ENCODE results near the gene CAMK1D. TPM values are rescaled to one million over a fixed set of nuclear protein-coding genes. Genes with fewer than 3 reads are reported as not detected.
A peak's percentile ranks its signal among the peaks of the same experiment; 100 is the strongest.

The CAMK1D gene
- total RNA-seq, 1 experiment from 2014 or later: 6.0 TPM

- no peaks in the 10 kb centered on the region for H4K20me1 ChIP-seq (ENCODE audit: insufficient read depth)
- H3K4me1 ChIP-seq (replicated peaks; ENCODE audit: insufficient read depth): no peaks in the 10 kb centered on the region
- ChIA-PET POLR2A (ENCODE audit: unreplicated experiment) (no interaction called here), CTCF (no interaction called here)
- TF ChIP-seq EZH2 (IDR thresholded peaks at IDR 0.05; ENCODE audit: low read depth) (no peak), CTCF (conservative IDR thresholded peaks at IDR 0.05) (peak; percentile 43)
- no peaks in the 10 kb centered on the region for H3F3A ChIP-seq (ENCODE audit: insufficient read depth, low read depth)
- H3K79me2 ChIP-seq (ENCODE audit: low read depth): no peaks in the 10 kb centered on the region
- H2AFZ ChIP-seq: no peak overlapping the region
- intact Hi-C loops (cut with micrococcal nuclease; ENCODE audit: unreplicated experiment): no loop called here
- no peak overlapping the region for H3K4me2 ChIP-seq
- no peak overlapping the region for H3K27ac ChIP-seq
- H3K4me3 ChIP-seq: no peak overlapping the region
- H3K9me3 ChIP-seq (ENCODE audit: insufficient read depth, low read depth): no peaks in the 10 kb centered on the region
- no peaks in the 10 kb centered on the region for H3K27me3 ChIP-seq (ENCODE audit: insufficient read depth, low read depth)
- DNase-seq: no peak
- H3K36me3 ChIP-seq (ENCODE audit: low read depth): no peaks in the 10 kb centered on the region
- H3K9me2 ChIP-seq (ENCODE audit: insufficient read depth): no peaks in the 10 kb centered on the region
- BruUV-seq (replicated peaks): no TSS peak
These were observed 451.0 kb downstream of the CAMK1D start for GRCh38 chr10:12800302-12800701.

GRCh38 chr10:12801214-12802087 is 452.1 kb downstream of the CAMK1D start:
- H3K4me2 ChIP-seq: no peak overlapping the region
- BruUV-seq (replicated peaks): no TSS peak
- H3K4me3 ChIP-seq: no peak overlapping the region
- TF ChIP-seq CTCF (conservative IDR thresholded peaks at IDR 0.05) (no peak), EZH2 (IDR thresholded peaks at IDR 0.05; ENCODE audit: low read depth) (no peak)
- POLR2A ChIA-PET (ENCODE audit: unreplicated experiment): interaction anchor here (0.6 kb wide), 1 partner anchor 29 kb away, joined by 3 read pairs; no protein-coding TSS in a partner anchor
- H2AFZ ChIP-seq: no peak overlapping the region
- no peaks in the 10 kb centered on the region for H3K9me3 ChIP-seq (ENCODE audit: insufficient read depth, low read depth)
- H3K4me1 ChIP-seq (replicated peaks; ENCODE audit: insufficient read depth): no peaks in the 10 kb centered on the region
- no peaks in the 10 kb centered on the region for H3K9me2 ChIP-seq (ENCODE audit: insufficient read depth)
- no peaks in the 10 kb centered on the region for H4K20me1 ChIP-seq (ENCODE audit: insufficient read depth)
- DNase-seq: no peak
- no peaks in the 10 kb centered on the region for H3F3A ChIP-seq (ENCODE audit: insufficient read depth, low read depth)
- CTCF ChIA-PET: no interaction called here
- H3K79me2 ChIP-seq (ENCODE audit: low read depth): no peaks in the 10 kb centered on the region
- H3K36me3 ChIP-seq (ENCODE audit: low read depth): no peaks in the 10 kb centered on the region
- no peak overlapping the region for H3K27ac ChIP-seq
- no peaks in the 10 kb centered on the region for H3K27me3 ChIP-seq (ENCODE audit: insufficient read depth, low read depth)
- intact Hi-C loops (cut with micrococcal nuclease; ENCODE audit: unreplicated experiment): no loop called here

- no peak overlapping the region for H3K4me2 ChIP-seq
- intact Hi-C loops (cut with micrococcal nuclease; ENCODE audit: unreplicated experiment): no loop called here
- no peak for DNase-seq
- H4K20me1 ChIP-seq (ENCODE audit: insufficient read depth): no peaks in the 10 kb centered on the region
- H3K36me3 ChIP-seq (ENCODE audit: low read depth): no peaks in the 10 kb centered on the region
- no peaks in the 10 kb centered on the region for H3F3A ChIP-seq (ENCODE audit: insufficient read depth, low read depth)
- H3K27ac ChIP-seq: no peak overlapping the region
- ChIA-PET CTCF (no interaction called here), POLR2A (ENCODE audit: unreplicated experiment) (no interaction called here)
- no TSS peak for BruUV-seq (replicated peaks)
- H3K4me3 ChIP-seq: no peak overlapping the region
- no peaks in the 10 kb centered on the region for H3K27me3 ChIP-seq (ENCODE audit: insufficient read depth, low read depth)
- H3K4me1 ChIP-seq (replicated peaks; ENCODE audit: insufficient read depth): no peaks in the 10 kb centered on the region
- TF ChIP-seq CTCF (conservative IDR thresholded peaks at IDR 0.05) (no peak), EZH2 (IDR thresholded peaks at IDR 0.05; ENCODE audit: low read depth) (no peak)
- no peaks in the 10 kb centered on the region for H3K79me2 ChIP-seq (ENCODE audit: low read depth)
- no peak overlapping the region for H2AFZ ChIP-seq
- H3K9me3 ChIP-seq (ENCODE audit: insufficient read depth, low read depth): no peaks in the 10 kb centered on the region
- H3K9me2 ChIP-seq (ENCODE audit: insufficient read depth): no peaks in the 10 kb centered on the region
These were observed 454.4 kb downstream of the CAMK1D start for GRCh38 chr10:12803776-12804175.

Measured in PC-9 (cell line).